Ovary (tissue), 3 donors: ENCODE results near the gene ATP9A.

Source experiments
- CTCF ChIP-seq, 3 donors: fragments of 450-650 bp in 2 of 3; fragments of 200-600 bp in 1 of 3; IDR thresholded peaks; one replicate each; pipeline versions ENCODE4 v1.5.1 to v1.8.0; 2016 to 2022; ENCODE audit warnings: antibody characterized with exemption in 3 of 3, mild to moderate bottlenecking in 1 of 3
- EP300 ChIP-seq: sonication (generic); formaldehyde crosslinking; IDR thresholded peaks from one replicate; pipeline ENCODE4 v1.6.1; 2017; ENCODE audit warnings: antibody characterized with exemption
- POLR2A ChIP-seq: fragments of 450-650 bp; IDR thresholded peaks from one replicate; pipeline ENCODE4 v1.6.1; 2017; ENCODE audit warnings: antibody characterized with exemption, mild to moderate bottlenecking, moderate library complexity
- donor health status: DM: no; HTN: no; CAD: no.

DNA sequence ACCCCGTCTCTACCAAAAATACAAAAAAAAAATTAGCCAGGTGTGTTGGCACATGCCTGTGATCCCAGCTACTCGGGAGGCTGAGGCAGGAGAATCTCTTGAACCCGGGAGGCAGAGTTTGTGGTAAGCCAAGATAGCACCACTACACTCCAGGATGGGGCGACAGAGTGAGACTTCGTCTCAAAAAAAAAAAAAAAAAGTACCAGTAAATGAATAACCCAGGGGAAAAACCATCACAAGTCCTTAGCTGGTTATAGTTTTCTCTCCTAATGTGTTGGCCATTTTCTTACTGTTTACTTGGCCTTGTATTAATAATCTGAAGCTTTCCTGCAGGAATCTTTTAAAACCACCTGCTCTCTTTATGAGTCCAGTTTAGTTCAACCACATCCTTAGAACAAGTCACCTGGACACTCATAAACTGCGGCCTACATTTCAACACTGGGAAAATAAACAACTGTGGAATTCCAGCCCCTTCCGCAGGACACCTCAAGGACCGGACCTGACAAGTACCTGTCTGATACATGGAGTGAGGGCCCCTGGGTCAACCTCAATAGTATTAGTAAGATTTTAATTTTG is 102.6 kb downstream of the ATP9A start:
- no peak for TF ChIP-seq CTCF (IDR thresholded peaks at IDR 0.05)
- no peak for TF ChIP-seq POLR2A
- TF ChIP-seq EP300: no peak
